ENCODE results near the gene ZNF503.

Gene ZNF503

GRCh38 chr10:75432763-75433162, 31.2 kb upstream of the ZNF503 start:
- no peak overlapping the region for H3K4me3 ChIP-seq (ENCODE audit: control insufficient read depth, low read depth, low read length)
- DNase-seq (ENCODE audit: low read depth): no peak
- TF ChIP-seq CTCF (IDR thresholded peaks at IDR 0.05; ENCODE audit: control insufficient read depth, insufficient read depth, low read depth, low read length, missing control alignments): no peak

- no peak for DNase-seq (ENCODE audit: low read depth)
- H3K4me3 ChIP-seq (ENCODE audit: control insufficient read depth, low read depth, low read length): no peak overlapping the region
Observed at GRCh38 chr10:75432176-75432575, 30.6 kb upstream of the ZNF503 start.

DNA sequence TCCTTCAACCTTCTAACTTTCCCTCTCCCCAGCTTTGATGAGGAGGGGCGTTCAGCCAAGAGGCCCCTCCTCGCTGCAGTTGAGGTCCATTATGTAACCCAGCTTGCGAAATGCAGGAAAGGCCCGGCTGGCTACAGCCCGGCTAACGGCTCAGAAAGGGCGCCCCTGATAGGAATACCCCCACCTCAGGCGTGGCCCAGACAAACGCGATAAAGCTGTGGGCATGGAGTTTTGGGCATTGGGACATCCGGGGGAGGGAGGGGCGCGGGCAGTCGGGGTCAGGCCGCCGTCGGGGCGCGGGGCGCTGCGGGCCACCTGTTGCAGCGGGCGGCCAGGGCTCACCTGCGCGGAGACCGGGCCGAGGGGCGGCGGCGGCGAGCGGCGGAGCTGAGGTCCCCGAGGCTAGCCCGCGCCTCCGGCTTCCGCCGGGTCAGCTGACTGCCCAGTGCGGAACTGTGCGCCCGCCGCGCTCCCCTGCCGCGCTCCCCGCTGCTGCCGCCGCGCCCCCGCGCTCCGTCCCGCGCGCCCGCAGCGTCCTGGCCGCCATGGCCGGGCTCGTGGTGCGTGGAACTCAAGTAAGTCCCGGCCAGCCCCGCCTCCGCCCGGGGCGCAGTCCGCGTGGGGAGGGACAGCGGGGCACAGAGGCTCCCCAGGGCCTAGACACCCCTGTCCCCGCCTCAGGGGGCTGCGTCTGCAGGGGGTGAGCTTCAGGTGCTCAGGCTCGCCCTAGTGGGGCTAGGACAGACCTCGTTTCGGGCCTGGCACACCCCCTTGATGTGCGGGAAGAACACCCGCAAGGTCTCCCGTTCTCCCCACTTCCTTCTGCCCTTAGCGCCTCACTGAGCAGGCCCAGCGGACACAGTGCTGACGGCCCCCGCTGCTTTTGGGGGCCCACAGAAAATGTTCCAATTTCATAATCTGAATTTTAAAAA, 29.9 kb upstream of the ZNF503 start, which contains the start of gene LRMDA:
LRMDA (plus strand) TSS at position 445 of the 932 bp plus-strand sequence.
- no peak for DNase-seq (ENCODE audit: low read depth)
- TF ChIP-seq CTCF (IDR thresholded peaks at IDR 0.05; ENCODE audit: control insufficient read depth, insufficient read depth, low read depth, low read length, missing control alignments): no peak
- H3K4me3 ChIP-seq (ENCODE audit: control insufficient read depth, low read depth, low read length): peak within 1 kb of the TSS; percentile 16; the same call in 1 of the 2 replicates

More at GRCh38 chr10:75432176-75432575, 30.6 kb upstream of the ZNF503 start:
- TF ChIP-seq CTCF (IDR thresholded peaks at IDR 0.05; ENCODE audit: control insufficient read depth, insufficient read depth, low read depth, low read length, missing control alignments): no peak

GRCh38 chr10:75430000-75430763, 28.6 kb upstream of the ZNF503 start:
- H3K4me3 ChIP-seq (ENCODE audit: control insufficient read depth, low read depth, low read length): no peak overlapping the region

GRCh38 chr10:75429159-75429827, 27.7 kb upstream of the ZNF503 start:
- H3K4me3 ChIP-seq (ENCODE audit: control insufficient read depth, low read depth, low read length): no peak overlapping the region
- DNase-seq (ENCODE audit: low read depth): no peak
- no peak for TF ChIP-seq CTCF (IDR thresholded peaks at IDR 0.05; ENCODE audit: control insufficient read depth, insufficient read depth, low read depth, low read length, missing control alignments)

More at GRCh38 chr10:75430000-75430763, 28.6 kb upstream of the ZNF503 start:
- no peak for DNase-seq (ENCODE audit: low read depth)
- TF ChIP-seq CTCF (IDR thresholded peaks at IDR 0.05; ENCODE audit: control insufficient read depth, insufficient read depth, low read depth, low read length, missing control alignments): no peak

Measured in AG09309 (cell line).